NCI-H1417 (cell line): ENCODE measurements around the gene LAMP1.
"Not testable (repeated sequence)": the region's sequence is repeated elsewhere in the genome, so short reads cannot be mapped to it uniquely, and the experiment has no call there.

ENCODE experiments used
- DNase-seq, 3 experiments: peaks; one replicate each; lab custom pipeline; 2025; lab: John Stamatoyannopoulos, UW

LAMP1 gene

GRCh38 chr13:113356596-113356995 is 59.6 kb downstream of the LAMP1 start:
- DNase-seq: no peak

DNA sequence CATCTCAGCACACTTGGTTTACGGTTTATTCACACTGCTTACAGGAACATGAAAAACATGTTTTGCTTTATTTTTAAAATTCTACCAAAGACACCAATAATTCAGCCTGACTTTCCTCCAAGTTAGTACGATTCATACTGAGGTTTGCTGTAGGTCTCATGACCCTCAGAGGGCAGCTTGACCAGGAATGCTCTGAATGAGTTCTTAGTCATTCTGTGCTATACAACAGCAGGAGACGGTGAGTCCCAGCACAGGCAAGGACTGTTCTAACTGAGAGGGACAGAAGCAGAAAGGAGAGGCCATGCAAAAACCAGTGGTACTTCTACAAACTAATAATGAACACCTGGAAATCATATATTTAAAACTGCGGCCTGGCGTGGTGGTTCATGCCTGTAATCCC is 60.5 kb downstream of the LAMP1 start:
- DNase-seq: no peak

GRCh38 chr13:113358653-113359190 is 61.7 kb downstream of the LAMP1 start:
- DNase-seq: no peak

DNA sequence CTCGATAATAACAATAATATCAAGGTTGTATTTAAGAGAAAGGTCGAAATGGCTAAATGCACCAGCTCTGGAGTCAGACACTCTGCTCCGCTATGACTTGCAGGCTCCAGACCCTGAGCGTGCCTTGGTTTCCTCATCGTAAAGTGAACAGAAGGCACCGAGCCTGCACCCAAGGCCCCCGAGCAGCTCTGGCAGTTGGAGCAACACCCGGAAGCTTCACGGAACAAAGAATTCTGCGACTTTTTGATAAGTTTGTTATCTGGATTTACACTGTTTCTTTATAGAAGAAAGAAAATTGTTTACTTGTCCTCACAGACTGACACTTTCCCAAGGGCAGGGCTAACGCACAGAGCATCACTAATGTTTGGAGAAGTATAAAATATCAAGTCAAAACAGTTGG is 62.5 kb downstream of the LAMP1 start:
- no peak for DNase-seq

DNA sequence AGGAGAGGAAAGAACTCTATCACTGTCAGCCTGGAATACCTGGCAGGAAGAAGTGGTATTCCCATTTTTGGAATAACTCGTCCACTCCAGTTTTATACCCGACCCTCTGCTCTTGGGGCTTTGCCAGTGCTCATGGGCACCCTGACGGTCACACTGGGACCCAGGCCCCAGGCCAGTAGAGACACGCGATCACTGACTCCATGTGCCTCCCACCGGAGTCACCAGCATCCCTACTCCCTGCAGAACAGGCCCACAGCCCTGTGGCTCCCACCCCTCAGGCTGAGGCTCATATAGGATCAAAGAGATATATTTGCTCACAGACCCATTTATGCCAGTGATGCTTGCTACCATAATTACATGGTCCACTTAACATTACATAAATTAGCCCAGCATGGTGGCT is 63.4 kb downstream of the LAMP1 start:
- no peak for DNase-seq

DNA sequence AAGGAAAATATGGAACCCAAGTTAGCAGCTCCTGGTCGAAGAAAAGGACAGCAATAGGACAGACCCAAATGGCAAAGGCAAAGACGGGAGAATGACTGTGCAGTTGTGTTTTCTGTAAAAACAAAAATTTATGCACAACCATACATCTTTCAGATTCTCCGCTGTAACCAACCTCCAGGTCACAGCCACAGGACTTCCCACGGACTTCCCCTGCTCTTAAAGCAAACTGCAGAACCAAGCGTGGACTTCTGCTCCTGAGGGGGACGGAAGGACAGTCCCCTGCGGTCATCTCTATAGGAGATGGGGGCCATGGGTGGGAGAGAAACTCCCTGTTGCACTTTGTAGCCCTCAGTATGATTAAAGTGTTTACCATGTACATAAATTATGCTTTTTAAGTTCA is 64.4 kb downstream of the LAMP1 start:
- DNase-seq: no peak

GRCh38 chr13:113364311-113364889 is 67.4 kb downstream of the LAMP1 start:
- peak in 2 of 3 experiments; percentile 63 to 64 for DNase-seq

GRCh38 chr13:113364901-113365582 is 68.0 kb downstream of the LAMP1 start:
- DNase-seq: no peak

GRCh38 chr13:113365583-113365970 is 68.5 kb downstream of the LAMP1 start:
- DNase-seq: no peak

- DNase-seq: no peak
Measured at GRCh38 chr13:113365971-113366588, 69.0 kb downstream of the LAMP1 start.

DNA sequence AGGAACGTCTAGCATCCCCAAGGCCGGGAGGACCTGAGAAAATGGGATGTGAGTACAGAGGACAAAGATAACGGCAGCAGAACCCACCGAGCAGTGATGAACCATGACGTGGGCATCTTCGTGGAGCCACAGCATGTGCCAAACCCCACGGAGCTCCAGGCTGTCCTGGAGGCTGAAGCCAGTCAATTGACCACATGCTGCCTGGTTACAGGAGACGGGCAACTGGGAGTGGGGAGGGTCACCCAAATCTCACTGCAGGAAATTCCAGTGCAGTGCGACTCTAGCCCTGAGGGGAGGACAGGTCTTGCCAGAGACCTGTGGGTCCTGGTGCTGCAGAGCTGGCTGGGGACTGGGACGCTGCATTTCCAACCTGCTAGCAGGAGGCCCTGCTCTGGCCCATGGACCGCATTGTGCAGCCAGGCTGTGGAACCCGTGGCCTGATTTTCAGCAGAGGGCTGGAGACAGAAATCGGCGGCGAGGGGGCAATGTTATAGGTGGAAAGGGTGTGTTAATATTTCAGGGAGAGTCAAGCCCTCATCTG is 70.1 kb downstream of the LAMP1 start:
- DNase-seq: no peak

- DNase-seq: no peak
Measured at GRCh38 chr13:113367771-113368170, 70.7 kb downstream of the LAMP1 start.

DNA sequence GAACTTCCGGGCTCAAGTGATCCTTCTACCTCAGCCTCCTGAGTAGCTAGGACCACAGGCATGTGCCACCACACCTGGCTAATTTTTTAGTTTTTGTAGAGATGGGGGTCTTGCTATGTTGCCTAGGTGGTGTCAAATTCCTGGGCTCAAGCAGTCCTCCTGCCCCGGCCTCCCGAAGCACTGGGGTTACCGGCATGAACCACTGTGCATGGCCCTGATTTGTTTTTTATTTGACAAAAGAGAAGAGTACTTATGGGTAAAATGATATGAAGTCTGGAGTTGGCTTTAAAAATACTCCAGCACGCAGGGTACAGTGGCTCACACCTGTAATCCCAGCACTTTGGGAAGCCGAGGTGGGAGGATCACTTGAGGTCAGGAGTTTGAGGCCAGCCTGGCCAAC is 71.3 kb downstream of the LAMP1 start:
- DNase-seq: not testable (repeated sequence)

- no peak for DNase-seq
Measured at GRCh38 chr13:113369189-113369588, 72.2 kb downstream of the LAMP1 start.

GRCh38 chr13:113369881-113370280 is 72.8 kb downstream of the LAMP1 start:
- DNase-seq: no peak

DNA sequence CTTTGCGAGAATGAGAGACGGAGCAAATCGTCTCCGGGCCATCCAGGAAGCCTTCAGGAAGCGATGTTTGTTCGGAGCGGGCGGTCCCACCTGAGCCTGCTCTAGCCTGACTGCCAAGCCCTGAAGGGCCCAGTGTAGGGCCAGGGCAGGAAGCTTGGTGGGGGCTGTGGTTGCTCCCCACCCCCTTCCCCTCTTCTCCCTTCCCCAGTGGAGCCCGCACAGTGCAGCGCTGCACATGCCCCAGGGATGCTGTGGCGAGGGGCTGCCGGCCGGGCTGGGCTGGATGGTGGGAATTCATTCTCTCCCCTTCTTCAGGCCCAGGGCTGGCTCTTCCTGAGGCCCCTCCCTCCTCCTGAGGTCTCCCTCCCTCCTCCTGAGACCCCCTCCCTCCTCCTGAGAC is 74.0 kb downstream of the LAMP1 start:
- no peak for DNase-seq

DNA sequence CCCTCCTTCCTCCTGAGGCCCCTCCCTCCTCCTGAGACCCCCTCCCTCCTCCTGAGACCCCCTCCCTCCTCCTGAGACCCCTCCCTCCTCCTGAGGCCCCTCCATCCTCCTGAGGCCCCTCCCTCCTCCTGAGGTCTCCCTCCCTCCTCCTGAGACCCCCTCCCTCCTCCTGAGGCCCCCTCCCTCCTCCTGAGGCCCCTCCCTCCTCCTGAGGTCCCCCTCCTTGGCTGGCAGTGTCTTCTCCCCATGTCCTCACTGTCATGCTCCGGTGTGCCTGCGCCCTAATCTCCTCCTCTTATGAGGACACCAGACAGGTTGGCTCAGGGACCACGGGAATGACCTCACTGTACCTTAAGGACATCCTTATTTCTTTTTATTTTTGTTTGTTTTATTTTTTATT is 74.7 kb downstream of the LAMP1 start:
- DNase-seq: not testable (repeated sequence)
